GDM1 (cell line): ENCODE measurements around the gene RIPPLY1.

ENCODE experiments used
- DNase-seq: peaks from one replicate; lab custom pipeline; 2025; lab: John Stamatoyannopoulos, UW

The RIPPLY1 gene

GRCh38 chrX:106903291-106903824 is at the start of gene RIPPLY1:
TSS of gene RIPPLY1 (minus strand) at chrX:106903341. CDS start at chrX:106903287, 54 bp downstream.
- no peak for DNase-seq

GRCh38 chrX:106952538-106952937 is 49.4 kb upstream of the RIPPLY1 start:
- no peak for DNase-seq

GRCh38 chrX:106952089-106952488 is 48.9 kb upstream of the RIPPLY1 start:
- no peak for DNase-seq

- no peak for DNase-seq
These were observed 48.1 kb upstream of the RIPPLY1 start for GRCh38 chrX:106951230-106951629.

- DNase-seq: no peak
These were observed 47.2 kb upstream of the RIPPLY1 start for GRCh38 chrX:106950381-106950780.

GRCh38 chrX:106949366-106949765 is 46.2 kb upstream of the RIPPLY1 start:
- DNase-seq: no peak

GRCh38 chrX:106948641-106949040 is 45.5 kb upstream of the RIPPLY1 start:
- no peak for DNase-seq

GRCh38 chrX:106946464-106946863 is 43.3 kb upstream of the RIPPLY1 start:
- no peak for DNase-seq

GRCh38 chrX:106940068-106940467 is 36.9 kb upstream of the RIPPLY1 start:
- DNase-seq: no peak

- no peak for DNase-seq
These were observed 36.4 kb upstream of the RIPPLY1 start for GRCh38 chrX:106939566-106939965.

- DNase-seq: no peak
These were observed 33.1 kb upstream of the RIPPLY1 start for GRCh38 chrX:106936246-106936645.

GRCh38 chrX:106935175-106935574 is 32.0 kb upstream of the RIPPLY1 start:
- no peak for DNase-seq

GRCh38 chrX:106933538-106933961 is 30.4 kb upstream of the RIPPLY1 start:
- no peak for DNase-seq

GRCh38 chrX:106932960-106933537 is 29.9 kb upstream of the RIPPLY1 start:
- no peak for DNase-seq

GRCh38 chrX:106932492-106932923 is 29.4 kb upstream of the RIPPLY1 start:
- no peak for DNase-seq

GRCh38 chrX:106931831-106932491 is 28.8 kb upstream of the RIPPLY1 start:
- no peak for DNase-seq

GRCh38 chrX:106928227-106928626 is 25.1 kb upstream of the RIPPLY1 start:
- no peak for DNase-seq

GRCh38 chrX:106927700-106928099 is 24.6 kb upstream of the RIPPLY1 start:
- DNase-seq: no peak

GRCh38 chrX:106927023-106927422 is 23.9 kb upstream of the RIPPLY1 start:
- no peak for DNase-seq

GRCh38 chrX:106921637-106922036 is 18.5 kb upstream of the RIPPLY1 start:
- DNase-seq: no peak

- no peak for DNase-seq
These were observed 16.9 kb upstream of the RIPPLY1 start, which contains the start of gene CLDN2 for GRCh38 chrX:106919932-106920452. TSS of gene CLDN2 (plus strand) at chrX:106920402. CDS start at chrX:106928229, 7,827 bp downstream.

GRCh38 chrX:106917830-106918500 is 14.8 kb upstream of the RIPPLY1 start:
- no peak for DNase-seq

GRCh38 chrX:106912864-106913263 is 9.7 kb upstream of the RIPPLY1 start:
- no peak for DNase-seq
